Immature natural killer cell (primary cell): ENCODE measurements around the gene C3orf62. TPM values are rescaled to one million over a fixed set of nuclear protein-coding genes. Genes with fewer than 3 reads are reported as not detected.

Source experiments
- DNase-seq, 3 donors: peaks; one replicate each; pipeline ENCODE4 v3.0.0; 2022; ENCODE audit warnings: mixed read lengths in 1 of 3
- H3K27ac Mint-ChIP-seq, 6 donors: one replicate each; pipeline ENCODE4 v1.8.0; 2020; ENCODE audit warnings: mixed read lengths in 6 of 6, mild to moderate bottlenecking in 5 of 6, inconsistent platforms in 4 of 6, moderate library complexity in 3 of 6
- H3K27me3 Mint-ChIP-seq, 3 donors: one replicate each; pipeline ENCODE4 v1.8.0; 2020 to 2021; ENCODE audit warnings: low read depth in 3 of 3, mild to moderate bottlenecking in 3 of 3, mixed read lengths in 3 of 3, moderate library complexity in 3 of 3, inconsistent platforms in 1 of 3
- H3K36me3 Mint-ChIP-seq, 3 donors: one replicate each; pipeline ENCODE4 v1.8.0; 2020; ENCODE audit warnings: mixed read lengths in 3 of 3, inconsistent platforms in 2 of 3, mild to moderate bottlenecking in 2 of 3
- H3K4me1 Mint-ChIP-seq, 2 donors: one replicate each; pipeline ENCODE4 v1.8.0; 2020; ENCODE audit warnings: inconsistent platforms in 2 of 2, mild to moderate bottlenecking in 2 of 2, mixed read lengths in 2 of 2, moderate library complexity in 1 of 2
- H3K4me3 Mint-ChIP-seq, 5 donors: one replicate each; pipeline ENCODE4 v1.8.0; 2020; ENCODE audit warnings: mild to moderate bottlenecking in 5 of 5, mixed read lengths in 5 of 5, inconsistent platforms in 3 of 5, moderate library complexity in 3 of 5
- H3K9me3 Mint-ChIP-seq, 6 donors: one replicate each; pipeline ENCODE4 v1.8.0; 2020; ENCODE audit warnings: mild to moderate bottlenecking in 6 of 6, mixed read lengths in 6 of 6, inconsistent platforms in 4 of 6, moderate library complexity in 3 of 6
- polyA plus RNA-seq, 3 donors: library from polyadenylated mRNA; unstranded; fragments of 300-500 nt; fragmentation: Illumina TruSeq; gene quantifications; one replicate each; pipeline ENCODE4 v1.2.3, GENCODE V29; 2021

C3orf62 gene
- polyA plus RNA-seq, 3 donors from 2014 or later = 0.74 to 2.5 (median 1.5) TPM

GRCh38 chr3:49219132-49219531 lies 57.9 kb downstream of the C3orf62 start:
- no peaks in the 10 kb centered on the region for H3K36me3 Mint-ChIP-seq
- no peak overlapping the region for H3K27ac Mint-ChIP-seq
- no peak for DNase-seq
- H3K27me3 Mint-ChIP-seq = peaks cover 2 to 22% (median 3%) of the 10 kb centered on the region in 3 donors
- peaks cover 0 to 3% (median 0%) of the 10 kb centered on the region in 6 donors for H3K9me3 Mint-ChIP-seq
- H3K4me3 Mint-ChIP-seq = no peak overlapping the region
- H3K4me1 Mint-ChIP-seq = no peaks in the 10 kb centered on the region

Other genes with a start within 250 kb of the C3orf62 start
- gene IMPDH2, start 247.8 kb downstream of the C3orf62 start, polyA plus RNA-seq = 10 to 100 TPM; 44.8 to 52.6 (median 52.0) TPM
- gene QRICH1, start 183.2 kb downstream of the C3orf62 start, polyA plus RNA-seq = 10 to 100 TPM in 2 of 3 donors, 1 to 10 TPM in 1; 9.7 to 29.3 (median 15.1) TPM
- gene QARS1, start 172.5 kb downstream of the C3orf62 start, polyA plus RNA-seq = 100 to 1,000 TPM in 1 of 3 donors, 10 to 100 TPM in 2; 94.8 to 104 (median 98.5) TPM
- 10 to 100 TPM; 19.3 to 43.7 (median 38.3) TPM for gene USP19, start 156.4 kb downstream of the C3orf62 start, polyA plus RNA-seq
- gene LAMB2, start 144.2 kb downstream of the C3orf62 start, polyA plus RNA-seq = not detected
- 1 to 10 TPM; 1.1 to 2.0 (median 1.7) TPM for gene CCDC71, start 110.9 kb downstream of the C3orf62 start, polyA plus RNA-seq
- 1 to 10 TPM; 1.6 to 3.1 (median 2.1) TPM for gene KLHDC8B, start 105.6 kb downstream of the C3orf62 start, polyA plus RNA-seq
- 10 to 100 TPM; 52.7 to 84.0 (median 76.1) TPM for gene USP4, start 62.8 kb upstream of the C3orf62 start, polyA plus RNA-seq
- 100 to 1,000 TPM; 127 to 194 (median 131) TPM for gene GPX1, start 81.1 kb upstream of the C3orf62 start, polyA plus RNA-seq
- gene RHOA, start 134.7 kb upstream of the C3orf62 start, polyA plus RNA-seq = 1,000 to 10,000 TPM in 1 of 3 donors, 100 to 1,000 TPM in 2; 863 to 1,056 (median 891) TPM
- 10 to 100 TPM; 57.3 to 86.2 (median 62.6) TPM for gene TCTA, start 135.2 kb upstream of the C3orf62 start, polyA plus RNA-seq
- gene AMT, start 145.2 kb upstream of the C3orf62 start, polyA plus RNA-seq = 1 to 10 TPM; 2.9 to 8.2 (median 4.8) TPM
- gene NICN1, start 152.1 kb upstream of the C3orf62 start, polyA plus RNA-seq = 10 to 100 TPM in 1 of 3 donors, 1 to 10 TPM in 2; 3.2 to 11.9 (median 4.2) TPM
- 1 to 10 TPM; 3.2 to 6.0 (median 3.7) TPM for gene DAG1, start 193.0 kb upstream of the C3orf62 start, polyA plus RNA-seq